ENCODE measurements around the gene IER2. TPM values are rescaled to one million over a fixed set of nuclear protein-coding genes. Genes with fewer than 3 reads are reported as not detected.

The IER2 gene
- total and polyA plus RNA-seq, 9 of the 15 experiments (the other 6 are each of a cell fraction or from before 2014, with no cell fraction given): 4.5 to 205 (median 23.7) TPM

DNA sequence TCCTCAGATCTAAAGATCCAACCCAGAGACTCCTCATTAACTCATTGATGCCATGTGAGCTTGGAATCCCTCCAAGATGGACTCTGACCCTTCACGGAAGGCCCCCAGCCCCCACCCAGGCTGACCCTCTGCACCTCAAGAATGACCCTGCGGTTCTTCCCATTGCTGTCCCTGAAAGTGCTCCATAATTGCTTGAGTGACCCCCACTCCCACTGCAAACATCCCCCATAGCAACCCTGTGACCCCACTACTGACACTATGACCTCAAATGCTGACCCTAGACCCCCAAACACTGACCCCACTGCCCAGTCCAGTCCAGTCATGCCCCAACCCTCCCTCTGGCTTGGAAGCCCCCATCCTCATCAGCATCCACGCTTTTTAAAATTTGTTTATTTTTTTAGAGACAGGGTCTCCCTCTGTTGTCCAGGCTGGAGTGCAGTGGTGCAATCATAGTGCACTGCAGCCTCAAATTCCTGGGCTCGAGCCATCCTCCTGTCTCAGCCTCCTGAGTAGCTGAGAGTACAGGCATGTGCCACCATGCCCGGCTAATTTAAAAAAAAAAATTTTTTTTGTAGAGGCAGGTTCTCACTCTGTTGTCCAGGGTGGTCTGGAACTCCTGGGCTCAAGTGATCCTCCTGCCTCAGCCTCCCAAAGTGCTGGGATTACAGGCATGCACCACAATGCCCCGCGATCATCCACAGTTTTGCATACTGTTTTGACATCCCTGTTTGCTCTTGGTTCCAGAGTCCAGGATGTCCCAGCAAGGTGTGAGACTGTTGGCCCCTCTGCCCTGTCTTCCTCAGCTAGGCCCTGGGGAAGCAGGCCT is 48.4 kb upstream of the IER2 start (continued):
- TF ChIP-seq, protein P1, sequence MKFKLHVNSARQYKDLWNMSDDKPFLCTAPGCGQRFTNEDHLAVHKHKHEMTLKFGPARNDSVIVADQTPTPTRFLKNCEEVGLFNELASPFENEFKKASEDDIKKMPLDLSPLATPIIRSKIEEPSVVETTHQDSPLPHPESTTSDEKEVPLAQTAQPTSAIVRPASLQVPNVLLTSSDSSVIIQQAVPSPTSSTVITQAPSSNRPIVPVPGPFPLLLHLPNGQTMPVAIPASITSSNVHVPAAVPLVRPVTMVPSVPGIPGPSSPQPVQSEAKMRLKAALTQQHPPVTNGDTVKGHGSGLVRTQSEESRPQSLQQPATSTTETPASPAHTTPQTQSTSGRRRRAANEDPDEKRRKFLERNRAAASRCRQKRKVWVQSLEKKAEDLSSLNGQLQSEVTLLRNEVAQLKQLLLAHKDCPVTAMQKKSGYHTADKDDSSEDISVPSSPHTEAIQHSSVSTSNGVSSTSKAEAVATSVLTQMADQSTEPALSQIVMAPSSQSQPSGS (CRISPR knock-in tag; IDR thresholded peaks at IDR 0.05): no peak
- TF ChIP-seq, protein P2, sequence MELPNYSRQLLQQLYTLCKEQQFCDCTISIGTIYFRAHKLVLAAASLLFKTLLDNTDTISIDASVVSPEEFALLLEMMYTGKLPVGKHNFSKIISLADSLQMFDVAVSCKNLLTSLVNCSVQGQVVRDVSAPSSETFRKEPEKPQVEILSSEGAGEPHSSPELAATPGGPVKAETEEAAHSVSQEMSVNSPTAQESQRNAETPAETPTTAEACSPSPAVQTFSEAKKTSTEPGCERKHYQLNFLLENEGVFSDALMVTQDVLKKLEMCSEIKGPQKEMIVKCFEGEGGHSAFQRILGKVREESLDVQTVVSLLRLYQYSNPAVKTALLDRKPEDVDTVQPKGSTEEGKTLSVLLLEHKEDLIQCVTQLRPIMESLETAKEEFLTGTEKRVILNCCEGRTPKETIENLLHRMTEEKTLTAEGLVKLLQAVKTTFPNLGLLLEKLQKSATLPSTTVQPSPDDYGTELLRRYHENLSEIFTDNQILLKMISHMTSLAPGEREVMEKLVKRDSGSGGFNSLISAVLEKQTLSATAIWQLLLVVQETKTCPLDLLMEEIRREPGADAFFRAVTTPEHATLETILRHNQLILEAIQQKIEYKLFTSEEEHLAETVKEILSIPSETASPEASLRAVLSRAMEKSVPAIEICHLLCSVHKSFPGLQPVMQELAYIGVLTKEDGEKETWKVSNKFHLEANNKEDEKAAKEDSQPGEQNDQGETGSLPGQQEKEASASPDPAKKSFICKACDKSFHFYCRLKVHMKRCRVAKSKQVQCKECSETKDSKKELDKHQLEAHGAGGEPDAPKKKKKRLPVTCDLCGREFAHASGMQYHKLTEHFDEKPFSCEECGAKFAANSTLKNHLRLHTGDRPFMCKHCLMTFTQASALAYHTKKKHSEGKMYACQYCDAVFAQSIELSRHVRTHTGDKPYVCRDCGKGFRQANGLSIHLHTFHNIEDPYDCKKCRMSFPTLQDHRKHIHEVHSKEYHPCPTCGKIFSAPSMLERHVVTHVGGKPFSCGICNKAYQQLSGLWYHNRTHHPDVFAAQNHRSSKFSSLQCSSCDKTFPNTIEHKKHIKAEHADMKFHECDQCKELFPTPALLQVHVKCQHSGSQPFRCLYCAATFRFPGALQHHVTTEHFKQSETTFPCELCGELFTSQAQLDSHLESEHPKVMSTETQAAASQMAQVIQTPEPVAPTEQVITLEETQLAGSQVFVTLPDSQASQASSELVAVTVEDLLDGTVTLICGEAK (IDR thresholded peaks at IDR 0.05): peak; percentile 42; the same call in 1 of the 2 replicates
- TF ChIP-seq, protein P2 (CRISPR knock-in tag; IDR thresholded peaks at IDR 0.05): no peak
- TF ChIP-seq ZNF3 (CRISPR knock-in tag; IDR thresholded peaks at IDR 0.05): peak; percentile 64; the same call in 1 of the 2 replicates
- peak; percentile 22; the same call in 1 of the 2 replicates for TF ChIP-seq CEBPG (CRISPR knock-in tag; IDR thresholded peaks at IDR 0.05)
- no peak for TF ChIP-seq CEBPG (tag; conservative IDR thresholded peaks at IDR 0.05 in 1 of 2, IDR thresholded peaks at IDR 0.05 in 1 of 2)
- TF ChIP-seq NFIX (CRISPR knock-in tag; IDR thresholded peaks at IDR 0.05; ENCODE audit: low read depth): no peak
- TF ChIP-seq RNF2 (IDR thresholded peaks at IDR 0.05): 0 out of 2 replicates have a peak, but pooled peaks have one; percentile 9
- TF ChIP-seq ZNF780A (CRISPR knock-in tag; IDR thresholded peaks at IDR 0.05): 0 out of 2 replicates have a peak, but pooled peaks have one; percentile 15
- TF ChIP-seq, protein P3, sequence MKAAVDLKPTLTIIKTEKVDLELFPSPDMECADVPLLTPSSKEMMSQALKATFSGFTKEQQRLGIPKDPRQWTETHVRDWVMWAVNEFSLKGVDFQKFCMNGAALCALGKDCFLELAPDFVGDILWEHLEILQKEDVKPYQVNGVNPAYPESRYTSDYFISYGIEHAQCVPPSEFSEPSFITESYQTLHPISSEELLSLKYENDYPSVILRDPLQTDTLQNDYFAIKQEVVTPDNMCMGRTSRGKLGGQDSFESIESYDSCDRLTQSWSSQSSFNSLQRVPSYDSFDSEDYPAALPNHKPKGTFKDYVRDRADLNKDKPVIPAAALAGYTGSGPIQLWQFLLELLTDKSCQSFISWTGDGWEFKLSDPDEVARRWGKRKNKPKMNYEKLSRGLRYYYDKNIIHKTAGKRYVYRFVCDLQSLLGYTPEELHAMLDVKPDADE (conservative IDR thresholded peaks at IDR 0.05; ENCODE audit: control insufficient read depth, low read depth, low read length): 0 out of 2 replicates have a peak, but pooled peaks have one; percentile 1
- peak; percentile 93 for TF ChIP-seq ZNF121 (CRISPR knock-in tag; conservative IDR thresholded peaks at IDR 0.05)
- peak; percentile 63; the same call in 1 of the 2 replicates for TF ChIP-seq ZBTB7A (IDR thresholded peaks at IDR 0.05; ENCODE audit: borderline replicate concordance, control insufficient read depth, low read depth, low read length)
